HG03469 (cell line): ENCODE data around the gene AUTS2.

ENCODE experiments used
- ATAC-seq: cut with Tn5 transposase; IDR thresholded peaks from one replicate; pipeline ENCODE4 v1.9.1; 2021; ENCODE audit warnings: mild to moderate bottlenecking, moderate library complexity, moderate number of reproducible peaks; ENCODE audit not compliant: unreplicated experiment

AUTS2 gene

GRCh38 chr7:69873512-69873911, 275.2 kb downstream of the AUTS2 start:
- no peak for ATAC-seq

GRCh38 chr7:69878015-69878414, 279.7 kb downstream of the AUTS2 start:
- ATAC-seq: no peak

GRCh38 chr7:69878591-69878990, 280.3 kb downstream of the AUTS2 start:
- ATAC-seq: no peak

- ATAC-seq: no peak
Measured at GRCh38 chr7:69879989-69880388, 281.7 kb downstream of the AUTS2 start.

- no peak for ATAC-seq
Measured at GRCh38 chr7:69880840-69881239, 282.6 kb downstream of the AUTS2 start.

GRCh38 chr7:69882269-69882668, 284.0 kb downstream of the AUTS2 start:
- ATAC-seq: peak; percentile 86

GRCh38 chr7:69883399-69883891, 285.2 kb downstream of the AUTS2 start:
- ATAC-seq: no peak

GRCh38 chr7:69885431-69885830, 287.2 kb downstream of the AUTS2 start:
- no peak for ATAC-seq

GRCh38 chr7:69889338-69889975, 291.2 kb downstream of the AUTS2 start:
- ATAC-seq: peak; percentile 57

GRCh38 chr7:69889976-69890351, 291.7 kb downstream of the AUTS2 start:
- ATAC-seq: no peak

- no peak for ATAC-seq
Measured at GRCh38 chr7:69892790-69893189, 294.5 kb downstream of the AUTS2 start.

- no peak for ATAC-seq
Measured at GRCh38 chr7:69893906-69894305, 295.6 kb downstream of the AUTS2 start.

GRCh38 chr7:69895446-69895845, 297.2 kb downstream of the AUTS2 start:
- no peak for ATAC-seq

GRCh38 chr7:69896121-69896520, 297.8 kb downstream of the AUTS2 start:
- ATAC-seq: no peak

- ATAC-seq: peak; percentile 82
Measured at GRCh38 chr7:69898189-69898588, 299.9 kb downstream of the AUTS2 start.

- ATAC-seq: no peak
Measured at GRCh38 chr7:69903410-69903809, 305.1 kb downstream of the AUTS2 start.

GRCh38 chr7:69906283-69906995, 308.2 kb downstream of the AUTS2 start:
- ATAC-seq: peak; percentile 79

GRCh38 chr7:69907720-69908119, 309.4 kb downstream of the AUTS2 start:
- ATAC-seq: no peak

GRCh38 chr7:69908454-69908853, 310.2 kb downstream of the AUTS2 start:
- no peak for ATAC-seq

- no peak for ATAC-seq
Measured at GRCh38 chr7:69910150-69910549, 311.9 kb downstream of the AUTS2 start.

GRCh38 chr7:69911337-69911736, 313.1 kb downstream of the AUTS2 start:
- no peak for ATAC-seq

GRCh38 chr7:69912141-69912540, 313.9 kb downstream of the AUTS2 start:
- no peak for ATAC-seq
